Fibroblast of gingiva (primary cell): ENCODE measurements around the gene EGFLAM.
"Not testable (repeated sequence)": the region's sequence is repeated elsewhere in the genome, so short reads cannot be mapped to it uniquely, and the experiment has no call there.

ENCODE experiments used
- DNase-seq: peaks from one replicate; pipeline ENCODE4 v3.0.0-alpha.2; 2011; ENCODE audit warnings: low read depth

The EGFLAM gene

DNA sequence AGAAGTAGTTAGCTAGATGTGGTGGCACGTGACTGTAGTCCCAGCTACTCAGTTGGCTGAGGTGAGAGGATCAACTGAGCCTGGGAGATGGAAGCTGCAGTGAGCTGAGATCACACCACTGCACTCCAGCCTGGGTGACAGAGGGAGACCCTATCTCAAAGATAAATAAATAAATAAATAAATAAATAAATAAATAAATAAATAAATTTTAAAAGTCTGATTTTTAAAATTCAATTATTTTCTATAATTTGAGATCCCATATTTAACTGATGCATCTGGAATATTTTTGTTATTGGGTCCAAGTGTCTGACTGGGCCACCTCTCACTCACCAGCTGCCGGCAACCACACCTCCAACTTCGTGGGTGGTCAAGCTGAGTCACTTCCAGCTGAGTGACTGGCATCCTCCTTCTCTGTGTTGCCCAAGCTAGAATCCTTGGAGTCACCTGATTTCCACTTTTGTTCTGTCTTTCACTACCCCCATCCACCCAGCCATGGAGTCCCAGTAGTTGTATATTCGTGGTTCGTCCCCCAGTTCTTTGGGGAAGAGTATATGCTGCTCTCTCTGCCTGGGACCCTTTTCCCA lies 70.9 kb downstream of the EGFLAM start:
- no peak for DNase-seq

- DNase-seq = no peak
Observed at GRCh38 chr5:38330207-38330606, 71.8 kb downstream of the EGFLAM start.

GRCh38 chr5:38331831-38332230 lies 73.5 kb downstream of the EGFLAM start:
- DNase-seq = no peak

- DNase-seq = not testable (repeated sequence)
Observed at GRCh38 chr5:38333181-38333580, 74.8 kb downstream of the EGFLAM start.

DNA sequence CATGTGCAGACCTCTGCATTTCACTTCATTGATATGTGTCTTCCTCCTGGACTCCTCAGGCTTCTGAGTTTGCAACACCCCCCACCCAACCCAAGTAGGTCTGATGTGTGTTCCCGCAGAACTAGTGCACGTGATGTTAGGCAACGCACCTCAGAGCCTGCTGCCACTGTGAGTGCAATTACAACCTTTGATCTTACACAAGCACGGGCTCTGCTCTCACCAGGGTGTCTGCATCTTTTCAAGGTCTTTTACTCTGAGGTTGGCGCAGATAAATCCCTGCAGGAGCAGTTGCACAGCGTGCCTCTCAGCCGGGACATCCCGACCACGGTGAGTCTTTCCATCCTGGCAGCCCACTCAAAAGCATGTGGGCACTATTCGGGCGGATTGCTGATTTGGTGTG lies 80.1 kb downstream of the EGFLAM start:
- DNase-seq = no peak

GRCh38 chr5:38339446-38339845 lies 81.1 kb downstream of the EGFLAM start:
- no peak for DNase-seq

DNA sequence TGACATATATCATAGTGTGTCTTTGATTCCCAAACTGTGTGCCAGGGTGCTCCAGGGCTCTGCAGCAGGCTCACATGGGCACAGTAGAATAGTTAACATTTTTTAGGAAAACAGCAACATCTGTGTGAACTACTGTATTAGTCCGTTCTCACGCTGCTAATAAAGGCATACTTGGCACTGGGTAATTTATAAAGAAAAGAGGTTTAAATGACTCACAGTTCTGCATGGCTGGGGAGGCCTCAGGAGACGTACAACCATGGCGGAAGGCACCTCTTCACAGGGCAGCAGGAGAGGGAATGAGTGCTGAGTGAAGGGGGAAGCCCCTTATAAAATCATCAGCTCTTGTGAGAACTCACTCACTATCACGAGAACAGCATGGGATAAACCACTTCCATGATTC lies 82.7 kb downstream of the EGFLAM start:
- DNase-seq = no peak

- DNase-seq = no peak
Observed at GRCh38 chr5:38341641-38342040, 83.3 kb downstream of the EGFLAM start.

GRCh38 chr5:38342261-38342660 lies 83.9 kb downstream of the EGFLAM start:
- DNase-seq = no peak

DNA sequence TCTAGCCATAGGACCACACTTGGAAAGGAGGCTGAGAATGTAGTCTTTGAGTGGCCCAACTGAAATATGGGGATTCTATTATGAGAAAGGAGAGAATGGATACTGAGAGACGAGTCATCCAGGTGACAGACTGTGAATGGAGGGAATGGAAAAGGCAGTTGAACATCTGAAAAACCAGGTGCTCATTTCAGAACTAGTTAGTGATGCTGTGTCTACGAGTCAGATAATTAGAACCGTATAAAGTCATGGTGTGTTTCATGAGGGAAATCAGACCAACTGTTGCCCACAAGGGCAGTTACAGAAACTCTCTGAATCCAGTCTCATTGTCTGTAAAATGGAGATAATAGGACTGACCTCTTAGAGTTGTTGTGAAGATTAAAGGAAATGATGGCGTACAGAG lies 86.5 kb downstream of the EGFLAM start:
- no peak for DNase-seq

- no peak for DNase-seq
Observed at GRCh38 chr5:38346593-38346992, 88.2 kb downstream of the EGFLAM start.

DNA sequence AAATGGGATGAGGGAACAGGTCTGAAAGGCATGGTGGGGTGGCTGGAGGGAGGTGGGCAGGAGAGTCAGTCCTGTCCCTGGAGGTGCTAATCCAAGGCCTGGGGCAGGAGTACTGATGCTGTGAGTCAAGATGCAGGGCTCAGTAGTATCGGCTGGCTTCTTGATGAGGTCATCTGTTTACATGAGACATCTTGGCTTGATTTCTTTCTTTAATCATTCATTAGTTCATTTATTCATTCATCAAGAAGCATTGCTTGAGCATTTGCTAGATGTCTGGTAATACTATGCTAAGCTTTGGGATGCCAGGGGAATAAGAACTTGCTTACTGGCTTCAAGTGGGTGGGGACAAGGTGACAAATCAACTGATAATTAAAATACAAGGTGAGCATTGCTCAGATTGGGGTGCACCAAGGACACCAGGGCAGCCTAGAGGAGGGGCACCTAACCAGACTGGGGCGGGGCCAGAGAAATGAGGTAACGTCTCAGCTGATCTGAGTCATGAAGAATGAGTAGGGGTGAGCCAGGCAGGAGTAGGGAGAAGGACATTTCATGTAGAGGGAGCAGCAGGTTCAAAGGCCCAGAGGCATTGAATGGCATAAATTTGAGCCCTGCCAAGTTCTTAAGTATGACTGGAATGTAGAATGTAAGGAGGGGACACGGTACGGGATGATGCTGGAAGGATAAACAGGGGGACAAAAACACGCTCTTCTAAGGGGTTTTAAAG lies 88.8 kb downstream of the EGFLAM start:
- no peak for DNase-seq

DNA sequence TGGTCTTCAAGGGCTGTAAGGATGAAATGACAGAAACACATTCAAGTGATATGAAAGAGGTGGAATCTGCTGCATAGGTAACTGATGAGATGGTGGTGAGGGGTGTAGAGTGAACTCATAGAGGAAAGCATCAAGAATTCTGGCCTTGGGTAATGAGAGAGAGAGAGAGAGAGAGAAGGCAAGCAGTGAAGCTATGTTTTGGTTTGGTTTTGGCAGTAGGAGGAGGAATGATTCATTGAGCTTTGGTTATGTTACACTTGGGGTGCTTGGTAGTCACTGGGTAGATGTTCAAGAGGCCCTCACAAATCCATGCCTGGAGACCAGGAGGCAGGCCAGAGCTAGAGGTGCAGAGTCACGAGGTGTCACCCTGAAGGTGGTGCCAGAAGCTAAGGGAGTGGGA lies 89.5 kb downstream of the EGFLAM start:
- DNase-seq = no peak

DNA sequence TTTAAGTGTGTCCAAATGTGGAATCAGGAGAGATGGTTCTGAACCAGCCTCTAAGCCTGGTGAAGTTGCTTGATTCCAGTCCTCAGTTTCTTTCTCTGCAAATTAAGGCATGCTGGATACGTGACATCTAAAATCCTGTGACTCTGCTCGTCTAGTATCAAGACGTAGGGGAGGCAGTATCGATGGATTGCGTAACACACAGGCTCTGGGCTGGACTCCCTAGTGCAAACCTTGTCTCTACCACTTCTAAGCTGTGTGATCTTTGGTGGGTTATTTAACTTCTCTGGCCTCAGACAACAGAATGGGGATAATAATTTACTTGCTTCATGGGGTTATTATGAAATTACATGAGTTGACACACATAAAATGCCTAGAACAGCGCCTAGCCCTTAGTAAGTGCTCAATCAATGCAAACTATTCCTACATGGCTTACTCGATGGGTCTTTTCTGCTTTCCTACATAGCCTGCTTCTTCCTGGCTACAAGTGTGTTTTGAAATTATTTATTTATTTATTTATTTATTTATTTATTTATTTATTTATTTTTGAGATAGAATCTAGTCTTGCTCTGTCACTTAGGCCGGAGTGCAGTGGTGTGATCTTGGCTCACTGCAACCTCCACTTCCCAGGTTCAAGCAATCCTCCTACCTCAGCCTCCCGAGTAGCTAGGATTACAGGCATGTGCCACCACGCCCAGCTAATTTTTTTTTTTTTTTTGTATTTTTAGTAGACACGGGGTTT lies 102.1 kb downstream of the EGFLAM start:
- no peak for DNase-seq

DNA sequence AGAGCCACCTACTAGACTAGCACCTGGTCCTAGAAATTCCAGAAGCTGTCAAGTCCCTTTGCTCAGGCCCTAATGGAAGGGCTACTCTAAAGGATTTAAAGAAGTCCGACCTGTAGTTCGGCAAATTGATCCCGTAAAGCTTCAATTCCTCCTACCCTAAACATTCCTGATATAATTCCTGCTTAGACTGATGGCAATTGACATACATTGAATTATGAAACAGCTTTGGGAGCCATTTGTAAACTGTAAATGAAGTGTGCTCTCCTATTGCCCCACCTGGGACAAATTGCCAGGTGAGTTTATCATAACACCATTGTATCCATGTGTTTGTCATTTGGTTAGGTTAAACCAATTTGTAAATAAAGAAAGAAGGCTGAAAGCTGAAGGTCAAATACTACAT lies 104.4 kb downstream of the EGFLAM start:
- no peak for DNase-seq

GRCh38 chr5:38364825-38365224 lies 106.5 kb downstream of the EGFLAM start:
- DNase-seq = no peak

DNA sequence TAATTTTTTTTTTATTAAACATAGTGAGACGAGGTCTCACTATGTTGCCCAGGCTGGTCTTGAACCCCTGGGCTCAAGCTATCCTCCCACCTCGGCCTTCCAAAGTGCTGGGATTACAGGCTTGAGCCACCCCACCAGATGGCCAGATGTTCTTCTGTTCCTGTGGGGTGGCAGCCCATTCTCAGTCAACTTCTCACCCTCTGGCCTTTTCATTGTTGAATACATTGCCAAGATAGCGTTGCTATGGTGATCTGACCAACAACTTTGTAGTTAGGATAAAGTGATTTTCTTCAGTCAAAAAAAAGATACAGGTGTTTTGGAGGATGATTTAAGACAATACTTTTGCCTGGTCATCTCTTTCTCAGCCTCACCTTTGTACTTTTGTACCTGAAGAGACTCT lies 109.1 kb downstream of the EGFLAM start:
- no peak for DNase-seq

DNA sequence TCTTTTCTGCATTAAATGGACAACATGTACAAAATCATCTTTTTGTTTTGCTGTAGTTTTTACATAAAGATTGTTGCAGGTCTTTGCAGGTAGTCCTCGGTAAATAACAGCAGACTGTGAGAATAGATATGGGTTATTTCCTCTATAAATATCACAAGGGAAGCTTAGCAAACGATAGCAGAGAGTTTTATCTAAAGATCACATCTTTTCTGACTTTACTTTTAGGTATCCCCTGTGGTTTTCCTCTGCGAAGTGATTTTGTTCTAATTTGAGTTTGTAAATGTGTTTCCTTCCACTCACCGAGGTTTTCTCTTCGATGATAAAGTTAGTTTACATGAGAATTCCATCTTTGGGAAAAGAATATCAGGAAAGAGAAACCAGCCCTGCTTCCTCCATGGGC lies 109.6 kb downstream of the EGFLAM start:
- no peak for DNase-seq

DNA sequence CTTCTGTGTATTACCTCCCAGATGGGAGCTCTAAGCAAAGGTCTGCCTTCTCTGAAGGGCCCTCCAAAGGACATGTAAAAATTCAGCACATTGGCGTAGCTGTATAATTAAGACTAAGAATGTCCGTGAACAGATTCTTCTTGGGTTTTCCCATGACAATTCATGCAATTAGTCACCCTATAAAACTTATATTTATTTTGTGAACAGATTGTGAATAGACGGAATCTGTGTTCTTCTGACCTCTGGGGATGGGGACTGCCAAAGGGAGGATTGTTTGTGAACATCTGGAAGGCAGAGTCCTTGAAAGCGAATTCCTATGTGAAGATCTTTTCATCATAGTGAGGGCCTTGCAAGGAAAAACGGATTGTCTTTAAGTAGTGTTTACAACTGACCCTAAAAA lies 111.3 kb downstream of the EGFLAM start:
- DNase-seq = no peak

GRCh38 chr5:38370358-38371100 lies 112.2 kb downstream of the EGFLAM start:
- no peak for DNase-seq

DNA sequence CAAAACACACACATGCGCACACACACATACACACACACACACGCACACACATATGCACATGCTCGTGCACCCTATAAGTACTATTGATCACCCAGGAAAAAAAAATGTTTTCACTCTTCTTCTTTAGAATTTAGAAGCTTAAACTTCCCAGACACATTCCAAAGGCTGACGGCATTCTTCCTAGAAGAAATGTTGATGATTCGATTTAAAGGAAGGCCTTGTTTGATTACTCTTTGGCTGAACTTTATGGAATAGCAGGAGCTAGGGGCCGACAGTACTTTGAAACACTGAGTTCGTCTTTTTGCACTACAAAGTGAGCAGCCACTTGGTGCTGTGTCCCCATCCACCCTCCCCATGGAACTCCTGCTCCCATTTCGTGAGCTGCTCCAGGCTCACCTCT lies 113.2 kb downstream of the EGFLAM start:
- DNase-seq = no peak

DNA sequence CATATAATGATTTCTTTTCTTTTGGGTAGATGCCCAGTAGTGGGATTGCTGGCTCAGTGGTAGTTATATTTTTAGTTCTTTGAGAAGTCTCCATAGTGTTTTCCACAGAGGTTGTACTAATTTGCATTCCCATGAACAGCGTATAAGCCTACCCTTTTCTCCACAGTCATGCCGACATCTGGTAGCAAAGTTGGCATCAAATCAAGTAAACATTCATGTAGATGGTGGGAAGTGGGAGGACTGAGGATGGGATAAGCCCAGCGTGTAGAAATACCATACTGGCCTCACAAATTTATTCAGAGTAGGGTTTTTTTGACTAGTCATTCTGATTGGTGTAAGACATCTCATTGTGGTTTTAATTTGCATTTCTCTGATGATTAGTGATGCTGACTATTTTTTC lies 115.4 kb downstream of the EGFLAM start:
- DNase-seq = no peak

DNA sequence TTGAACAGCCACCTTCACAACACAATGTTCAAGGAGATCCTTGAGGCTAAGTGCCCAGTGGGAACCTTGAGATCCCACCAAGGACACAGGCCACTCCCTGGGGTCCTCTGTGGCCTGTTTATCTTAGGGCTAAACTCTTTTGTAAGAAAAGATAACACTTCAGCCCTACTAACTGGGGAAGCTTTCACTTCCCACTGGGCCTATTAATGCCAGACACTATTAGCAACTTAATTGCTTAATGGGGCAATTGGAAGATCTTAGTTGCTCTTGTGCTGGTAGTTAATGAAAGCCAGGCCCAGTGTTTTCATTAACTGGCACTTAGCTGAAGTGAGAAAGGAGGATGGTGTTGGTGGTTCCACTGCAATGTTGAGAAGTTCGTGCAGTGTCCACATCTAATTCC lies 117.1 kb downstream of the EGFLAM start:
- DNase-seq = no peak
